PC-9 (cell line): ENCODE data around the gene COL4A1.

ENCODE experiments used
- EZH2 ChIP-seq: fragments of 200-600 bp; sonication (generic); IDR thresholded peaks from 2 replicates; pipeline ENCODE4 v1.8.0; 2017; ENCODE audit warnings: antibody characterized with exemption, low read depth
- TF ChIP-seq, protein P1 (sequence below): fragments of 200-600 bp; sonication (generic); conservative IDR thresholded peaks from 2 replicates; pipeline ENCODE4 v1.6.1; 2017; ENCODE audit warnings: mixed run types, antibody characterized with exemption, mild to moderate bottlenecking, moderate library complexity

GRCh38 chr13:110179116-110179856 is 127.7 kb downstream of the COL4A1 start:
- TF ChIP-seq, protein P1, sequence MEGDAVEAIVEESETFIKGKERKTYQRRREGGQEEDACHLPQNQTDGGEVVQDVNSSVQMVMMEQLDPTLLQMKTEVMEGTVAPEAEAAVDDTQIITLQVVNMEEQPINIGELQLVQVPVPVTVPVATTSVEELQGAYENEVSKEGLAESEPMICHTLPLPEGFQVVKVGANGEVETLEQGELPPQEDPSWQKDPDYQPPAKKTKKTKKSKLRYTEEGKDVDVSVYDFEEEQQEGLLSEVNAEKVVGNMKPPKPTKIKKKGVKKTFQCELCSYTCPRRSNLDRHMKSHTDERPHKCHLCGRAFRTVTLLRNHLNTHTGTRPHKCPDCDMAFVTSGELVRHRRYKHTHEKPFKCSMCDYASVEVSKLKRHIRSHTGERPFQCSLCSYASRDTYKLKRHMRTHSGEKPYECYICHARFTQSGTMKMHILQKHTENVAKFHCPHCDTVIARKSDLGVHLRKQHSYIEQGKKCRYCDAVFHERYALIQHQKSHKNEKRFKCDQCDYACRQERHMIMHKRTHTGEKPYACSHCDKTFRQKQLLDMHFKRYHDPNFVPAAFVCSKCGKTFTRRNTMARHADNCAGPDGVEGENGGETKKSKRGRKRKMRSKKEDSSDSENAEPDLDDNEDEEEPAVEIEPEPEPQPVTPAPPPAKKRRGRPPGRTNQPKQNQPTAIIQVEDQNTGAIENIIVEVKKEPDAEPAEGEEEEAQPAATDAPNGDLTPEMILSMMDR, result no peak
- TF ChIP-seq EZH2, result no peak
